ENCODE data around the gene RALGAPA2. TPM values are rescaled to one million over a fixed set of nuclear protein-coding genes. Genes with fewer than 3 reads are reported as not detected.
"Not testable (repeated sequence)": the region's sequence is repeated elsewhere in the genome, so short reads cannot be mapped to it uniquely, and the experiment has no call there.

The RALGAPA2 gene
- total RNA-seq, 1 donor from 2014 or later = 21.0 TPM

GRCh38 chr20:20362774-20363433 lies 349.5 kb downstream of the RALGAPA2 start:
- Histone ChIP-seq H3K4me3 (no peak overlapping the region), H3K9me3 (replicated peaks) (no peaks in the 10 kb centered on the region), H3K4me1 (peaks cover 39% of the 10 kb centered on the region), H3K27me3 (ENCODE audit: low read depth) (peaks cover 83% of the 10 kb centered on the region), H3K36me3 (no peaks in the 10 kb centered on the region), H3K27ac (replicated peaks) (no peak overlapping the region)
- TF ChIP-seq, protein P1, sequence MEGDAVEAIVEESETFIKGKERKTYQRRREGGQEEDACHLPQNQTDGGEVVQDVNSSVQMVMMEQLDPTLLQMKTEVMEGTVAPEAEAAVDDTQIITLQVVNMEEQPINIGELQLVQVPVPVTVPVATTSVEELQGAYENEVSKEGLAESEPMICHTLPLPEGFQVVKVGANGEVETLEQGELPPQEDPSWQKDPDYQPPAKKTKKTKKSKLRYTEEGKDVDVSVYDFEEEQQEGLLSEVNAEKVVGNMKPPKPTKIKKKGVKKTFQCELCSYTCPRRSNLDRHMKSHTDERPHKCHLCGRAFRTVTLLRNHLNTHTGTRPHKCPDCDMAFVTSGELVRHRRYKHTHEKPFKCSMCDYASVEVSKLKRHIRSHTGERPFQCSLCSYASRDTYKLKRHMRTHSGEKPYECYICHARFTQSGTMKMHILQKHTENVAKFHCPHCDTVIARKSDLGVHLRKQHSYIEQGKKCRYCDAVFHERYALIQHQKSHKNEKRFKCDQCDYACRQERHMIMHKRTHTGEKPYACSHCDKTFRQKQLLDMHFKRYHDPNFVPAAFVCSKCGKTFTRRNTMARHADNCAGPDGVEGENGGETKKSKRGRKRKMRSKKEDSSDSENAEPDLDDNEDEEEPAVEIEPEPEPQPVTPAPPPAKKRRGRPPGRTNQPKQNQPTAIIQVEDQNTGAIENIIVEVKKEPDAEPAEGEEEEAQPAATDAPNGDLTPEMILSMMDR (IDR thresholded peaks at IDR 0.05; ENCODE audit: borderline replicate concordance) = no peak
- DNase-seq = no peak
- intact Hi-C loops (cut with micrococcal nuclease) = loop anchor here (10.0 kb wide), 1 partner anchor 212 kb away; no protein-coding TSS in a partner anchor

DNA sequence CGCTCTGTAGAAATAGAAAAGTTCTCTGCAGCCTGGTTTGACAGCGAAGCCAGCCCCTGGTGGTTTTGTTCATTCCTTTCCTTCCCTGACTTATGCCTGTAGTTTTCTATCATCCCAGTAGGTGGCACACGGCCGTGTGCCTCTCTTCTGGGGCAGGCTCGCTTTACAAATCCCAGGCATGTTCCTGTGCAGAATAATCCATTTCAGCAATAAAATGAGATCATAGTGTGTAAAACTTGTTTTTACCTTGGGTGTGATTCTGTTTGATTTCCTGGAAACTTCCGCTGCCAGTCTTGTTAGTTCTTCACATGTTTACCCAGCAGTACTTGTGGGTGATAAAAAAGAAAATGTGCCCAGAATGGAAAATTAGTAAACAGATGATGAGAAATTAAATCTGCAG lies 352.0 kb downstream of the RALGAPA2 start:
- Histone ChIP-seq H3K36me3 (no peaks in the 10 kb centered on the region), H3K9me3 (replicated peaks) (no peaks in the 10 kb centered on the region), H3K4me3 (no peak overlapping the region), H3K27ac (replicated peaks) (no peak overlapping the region), H3K27me3 (ENCODE audit: low read depth) (peaks cover 58% of the 10 kb centered on the region), H3K4me1 (peaks cover 28% of the 10 kb centered on the region)
- DNase-seq = no peak
- intact Hi-C loops (cut with micrococcal nuclease) = loop anchor here (10.0 kb wide), 1 partner anchor 214 kb away; no protein-coding TSS in a partner anchor
- TF ChIP-seq, protein P1 (IDR thresholded peaks at IDR 0.05; ENCODE audit: borderline replicate concordance) = peak; percentile 83

- Histone ChIP-seq H3K4me1 (peaks cover 27% of the 10 kb centered on the region), H3K4me3 (no peak overlapping the region), H3K27me3 (ENCODE audit: low read depth) (peaks cover 50% of the 10 kb centered on the region), H3K27ac (replicated peaks) (no peak overlapping the region), H3K36me3 (no peaks in the 10 kb centered on the region), H3K9me3 (replicated peaks) (no peaks in the 10 kb centered on the region)
- intact Hi-C loops (cut with micrococcal nuclease) = loop anchor here (10.0 kb wide), 1 partner anchor 215 kb away; no protein-coding TSS in a partner anchor
- TF ChIP-seq, protein P1 (IDR thresholded peaks at IDR 0.05; ENCODE audit: borderline replicate concordance) = no peak
- DNase-seq = no peak
These were observed 352.8 kb downstream of the RALGAPA2 start for GRCh38 chr20:20359628-20360027.

DNA sequence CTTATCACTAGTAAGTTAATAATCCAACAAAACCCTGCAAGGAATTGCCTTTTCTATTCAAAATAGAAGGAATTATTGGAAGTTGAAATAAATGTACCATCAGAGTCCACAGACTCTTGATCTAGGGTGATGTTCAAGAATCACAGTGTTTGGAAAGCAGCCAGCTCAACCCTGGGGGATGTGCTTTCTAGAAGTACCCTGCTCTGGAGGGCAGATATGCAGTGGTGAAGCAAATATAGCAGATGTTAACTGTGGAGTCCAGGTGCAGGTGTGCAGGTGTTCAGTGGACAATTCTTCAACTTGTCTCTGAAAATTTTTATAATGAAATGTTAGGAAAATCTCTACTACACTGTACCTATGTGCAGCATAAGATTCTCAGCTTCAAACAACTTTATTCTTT lies 353.6 kb downstream of the RALGAPA2 start:
- intact Hi-C loops (cut with micrococcal nuclease) = no loop called here
- Histone ChIP-seq H3K36me3 (no peaks in the 10 kb centered on the region), H3K27me3 (ENCODE audit: low read depth) (peaks cover 41% of the 10 kb centered on the region), H3K4me3 (no peak overlapping the region), H3K9me3 (replicated peaks) (no peaks in the 10 kb centered on the region), H3K27ac (replicated peaks) (no peak overlapping the region), H3K4me1 (peaks cover 18% of the 10 kb centered on the region)
- no peak for DNase-seq
- TF ChIP-seq, protein P1 (IDR thresholded peaks at IDR 0.05; ENCODE audit: borderline replicate concordance) = no peak

DNA sequence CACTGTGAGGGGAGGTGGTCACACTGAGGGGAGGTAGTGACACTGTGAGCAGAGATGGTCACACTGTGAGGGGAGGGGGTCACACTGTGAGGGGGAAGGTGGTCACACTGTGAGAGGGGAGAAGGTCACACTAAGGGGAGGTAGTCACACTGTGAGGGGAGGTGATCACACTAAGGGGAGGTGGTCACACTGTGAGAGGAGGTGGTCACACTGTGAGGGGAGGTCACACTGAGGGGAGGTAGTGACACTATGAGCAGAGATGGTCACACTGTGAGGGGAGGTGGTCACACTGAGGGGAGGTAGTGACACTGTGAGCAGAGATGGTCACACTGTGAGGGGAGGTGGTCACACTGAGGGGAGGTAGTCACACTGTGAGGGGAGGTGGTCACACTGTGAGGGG lies 356.9 kb downstream of the RALGAPA2 start:
- H3K36me3 ChIP-seq; H3K4me3 ChIP-seq; intact Hi-C loops (cut with micrococcal nuclease); H3K4me1 ChIP-seq; DNase-seq; H3K27me3 ChIP-seq (ENCODE audit: low read depth); H3K9me3 ChIP-seq (replicated peaks); H3K27ac ChIP-seq (replicated peaks): not testable (repeated sequence)

- Histone ChIP-seq H3K4me1 (no peaks in the 10 kb centered on the region), H3K27me3 (ENCODE audit: low read depth) (no peaks in the 10 kb centered on the region), H3K27ac (replicated peaks) (no peak overlapping the region), H3K9me3 (replicated peaks) (no peaks in the 10 kb centered on the region), H3K4me3 (no peak overlapping the region), H3K36me3 (no peaks in the 10 kb centered on the region)
- no peak for DNase-seq
- TF ChIP-seq, protein P1 (IDR thresholded peaks at IDR 0.05; ENCODE audit: borderline replicate concordance) = no peak
- intact Hi-C loops (cut with micrococcal nuclease) = no loop called here
These were observed 358.9 kb downstream of the RALGAPA2 start for GRCh38 chr20:20353576-20353975.
